ENCODE data around the gene EEFSEC.

The EEFSEC gene

GRCh38 chr3:128408012-128408692 lies 254.9 kb downstream of the EEFSEC start:
- H3K36me3 Mint-ChIP-seq (ENCODE audit: low read depth), result no peaks in the 10 kb centered on the region
- no peaks in the 10 kb centered on the region for H3K9me3 Mint-ChIP-seq
- peaks cover 6% of the 10 kb centered on the region for H3K27me3 Mint-ChIP-seq (ENCODE audit: low read depth)
- no peak overlapping the region for H3K4me3 Mint-ChIP-seq
- H3K4me1 Mint-ChIP-seq, result peaks cover 30% of the 10 kb centered on the region
- TF ChIP-seq CTCF (IDR thresholded peaks at IDR 0.05; ENCODE audit: unreplicated experiment in 3 of 3), result no peak
- H3K27ac Mint-ChIP-seq, result peak overlapping the region in 1 of 3 experiments; percentile 61

GRCh38 chr3:128408693-128409623 lies 255.7 kb downstream of the EEFSEC start:
- Mint-ChIP-seq H3K4me3 (no peak overlapping the region), H3K4me1 (peaks cover 24% of the 10 kb centered on the region), H3K9me3 (no peaks in the 10 kb centered on the region), H3K36me3 (ENCODE audit: low read depth) (no peaks in the 10 kb centered on the region), H3K27me3 (ENCODE audit: low read depth) (peaks cover 6% of the 10 kb centered on the region), H3K27ac (peak overlapping the region in 2 of 3 experiments; percentile 61 to 76)
- no peak for TF ChIP-seq CTCF (IDR thresholded peaks at IDR 0.05; ENCODE audit: unreplicated experiment in 3 of 3)

- peak overlapping the region in 1 of 3 experiments; percentile 76 for H3K27ac Mint-ChIP-seq
- no peaks in the 10 kb centered on the region for H3K36me3 Mint-ChIP-seq (ENCODE audit: low read depth)
- no peak overlapping the region for H3K4me3 Mint-ChIP-seq
- no peak for TF ChIP-seq CTCF (IDR thresholded peaks at IDR 0.05; ENCODE audit: unreplicated experiment in 3 of 3)
- H3K9me3 Mint-ChIP-seq, result no peaks in the 10 kb centered on the region
- peaks cover 7% of the 10 kb centered on the region for H3K27me3 Mint-ChIP-seq (ENCODE audit: low read depth)
- H3K4me1 Mint-ChIP-seq, result peaks cover 22% of the 10 kb centered on the region
Measured at GRCh38 chr3:128409624-128410581, 256.6 kb downstream of the EEFSEC start.

GRCh38 chr3:128410669-128411573 lies 257.6 kb downstream of the EEFSEC start:
- peaks cover 22% of the 10 kb centered on the region for H3K4me1 Mint-ChIP-seq
- no peak overlapping the region for H3K27ac Mint-ChIP-seq
- no peak overlapping the region for H3K4me3 Mint-ChIP-seq
- no peaks in the 10 kb centered on the region for H3K36me3 Mint-ChIP-seq (ENCODE audit: low read depth)
- no peaks in the 10 kb centered on the region for H3K9me3 Mint-ChIP-seq
- TF ChIP-seq CTCF (IDR thresholded peaks at IDR 0.05; ENCODE audit: unreplicated experiment in 3 of 3), result no peak
- peaks cover 10% of the 10 kb centered on the region for H3K27me3 Mint-ChIP-seq (ENCODE audit: low read depth)

GRCh38 chr3:128411574-128412064 lies 258.3 kb downstream of the EEFSEC start:
- Mint-ChIP-seq H3K9me3 (no peaks in the 10 kb centered on the region), H3K27me3 (ENCODE audit: low read depth) (peaks cover 10% of the 10 kb centered on the region), H3K27ac (peak overlapping the region in 2 of 3 experiments; percentile 34 to 52), H3K36me3 (ENCODE audit: low read depth) (no peaks in the 10 kb centered on the region), H3K4me1 (peaks cover 22% of the 10 kb centered on the region), H3K4me3 (no peak overlapping the region)
- TF ChIP-seq CTCF (IDR thresholded peaks at IDR 0.05; ENCODE audit: unreplicated experiment in 3 of 3), result no peak

Data from nephron (organoid).